H1 (cell line): ENCODE results near the gene TMEM254. TPM values are rescaled to one million over a fixed set of nuclear protein-coding genes. Genes with fewer than 3 reads are reported as not detected.

Experiments
- CTCF ChIA-PET: fragments of 300-600 bp; sonication (Branson Sonifier 250); formaldehyde crosslinking; loops from one replicate; lab custom pipeline; 2021; ENCODE audit not compliant: partially characterized antibody; lab: Charles Lee
- POLR2A ChIA-PET: fragments of 300-600 bp; sonication (Branson Sonifier 250); formaldehyde crosslinking; loops from one replicate; lab custom pipeline; 2021; ENCODE audit warnings: inconsistent platforms; ENCODE audit not compliant: partially characterized antibody; lab: Charles Lee
- DNase-seq, 2 experiments: peaks; one replicate each; pipeline versions ENCODE4 v3.0.0 to v3.0.0-alpha.2; 2010 to 2022; ENCODE audit warnings: low spot score in 2 of 2, low read depth in 1 of 2, mixed read lengths in 1 of 2
- FAIRE-seq: peaks from 2 replicates; lab custom pipeline; 2011; peaks lifted over from hg19 to GRCh38; lab: Jason Lieb, UNC
- H2AFZ ChIP-seq: 2 replicates; pipeline ENCODE4 v1.8.1; 2012; ENCODE audit warnings: low read length, inconsistent platforms
- H2AK5ac ChIP-seq: 2 replicates; pipeline ENCODE4 v1.6.1; 2013; ENCODE audit warnings: low read depth, low read length
- H2BK120ac ChIP-seq: replicated peaks from 2 replicates; pipeline ENCODE3; 2013; ENCODE audit warnings: low read depth, low read length, inconsistent platforms
- H2BK12ac ChIP-seq: 2 replicates; pipeline ENCODE4 v1.6.1; 2013; ENCODE audit warnings: low read depth, low read length
- H2BK15ac ChIP-seq: 2 replicates; pipeline ENCODE4 v1.6.1; 2013; ENCODE audit warnings: low read length
- H2BK20ac ChIP-seq: 2 replicates; pipeline ENCODE4 v1.6.1; 2013; ENCODE audit warnings: low read length
- H2BK5ac ChIP-seq: 2 replicates; pipeline ENCODE4 v1.6.1; 2013; ENCODE audit warnings: low read depth, low read length
- H3K14ac ChIP-seq: 2 replicates; pipeline ENCODE4 v1.6.1; 2013; ENCODE audit warnings: inconsistent platforms; ENCODE audit not compliant: insufficient read length
- H3K18ac ChIP-seq: 2 replicates; pipeline ENCODE4 v1.6.1; 2013; ENCODE audit warnings: low read length; ENCODE audit errors: extremely low read depth
- H3K23ac ChIP-seq: 2 replicates; pipeline ENCODE4 v1.6.1; 2013; ENCODE audit warnings: inconsistent platforms; ENCODE audit not compliant: insufficient read length
- H3K23me2 ChIP-seq: 2 replicates; pipeline ENCODE4 v1.6.1; 2013; ENCODE audit warnings: low read depth, low read length
- H3K27ac ChIP-seq: 2 replicates; pipeline ENCODE4 v1.6.1; 2011; ENCODE audit warnings: low read depth, low read length, inconsistent platforms
- H3K27me3 ChIP-seq, 4 experiments: replicated peaks in 1 of 4; 1 replicate in 1 of 4; 2 replicates in 3 of 4; pipeline versions ENCODE4 v1.6.1 to v1.8.1; 2011 to 2013; ENCODE audit warnings: low read length in 3 of 4, mild to moderate bottlenecking in 3 of 4, inconsistent platforms in 2 of 4, mixed read lengths in 2 of 4, moderate library complexity in 1 of 4; ENCODE audit not compliant: control insufficient read depth in 3 of 4, insufficient read depth in 3 of 4; ENCODE audit errors: extremely low read depth in 1 of 4
- H3K36me3 ChIP-seq, 4 experiments: 2 replicates each; pipeline versions ENCODE4 v1.6.1 to v1.8.1; 2011 to 2013; ENCODE audit warnings: mild to moderate bottlenecking in 4 of 4, low read length in 3 of 4, moderate library complexity in 2 of 4, control low read depth in 1 of 4, inconsistent platforms in 1 of 4; ENCODE audit not compliant: insufficient read depth in 4 of 4, control insufficient read depth in 2 of 4
- H3K4ac ChIP-seq: replicated peaks from 2 replicates; pipeline ENCODE3; 2013; ENCODE audit warnings: low read length, low read depth, mixed read lengths, inconsistent platforms; ENCODE audit not compliant: insufficient read length
- H3K4me1 ChIP-seq, 4 experiments: replicated peaks in 1 of 4; 1 replicate in 1 of 4; 2 replicates in 3 of 4; pipeline versions ENCODE4 v1.6.1 to v1.8.1; 2011 to 2013; ENCODE audit warnings: low read length in 3 of 4, inconsistent platforms in 2 of 4, mixed read lengths in 1 of 4; ENCODE audit not compliant: insufficient read depth in 4 of 4, control insufficient read depth in 3 of 4
- H3K4me2 ChIP-seq, 2 experiments: 2 replicates each; pipeline versions ENCODE4 v1.6.1 to v1.8.1; 2011 to 2013; ENCODE audit warnings: low read depth in 2 of 2, low read length in 2 of 2, control low read depth in 1 of 2, inconsistent platforms in 1 of 2, mild to moderate bottlenecking in 1 of 2; ENCODE audit not compliant: insufficient read depth in 1 of 2
- H3K4me3 ChIP-seq, 4 experiments: fragments of 200-600, 300-600 bp in 1 of 4; sonication (generic), shearing (Covaris generic), sonication (Bioruptor Twin) in 1 of 4; 2 replicates each; pipeline versions ENCODE4 v1.5.1 to v1.8.1; 2011 to 2016; ENCODE audit warnings: low read length in 4 of 4, low read depth in 3 of 4, control low read depth in 2 of 4, inconsistent platforms in 2 of 4, mild to moderate bottlenecking in 2 of 4, mixed read lengths in 1 of 4, moderate library complexity in 1 of 4; ENCODE audit not compliant: insufficient read depth in 2 of 4; ENCODE audit errors: extremely low read depth in 1 of 4
- H3K56ac ChIP-seq: replicated peaks from 2 replicates; pipeline ENCODE3; 2013; ENCODE audit warnings: low read depth, mild to moderate bottlenecking, mixed read lengths, low read length, inconsistent platforms; ENCODE audit not compliant: insufficient read length
- H3K79me1 ChIP-seq: 2 replicates; pipeline ENCODE4 v1.6.1; 2013; ENCODE audit warnings: low read depth, low read length, control low read depth
- H3K79me2 ChIP-seq, 2 experiments: 2 replicates each; pipeline versions ENCODE4 v1.6.1 to v1.8.1; 2012 to 2013; ENCODE audit warnings: low read length in 2 of 2, mild to moderate bottlenecking in 2 of 2, inconsistent platforms in 1 of 2; ENCODE audit not compliant: insufficient read depth in 2 of 2, control insufficient read depth in 1 of 2
- H3K9ac ChIP-seq, 4 experiments: replicated peaks in 1 of 4; 1 replicate in 1 of 4; 2 replicates in 3 of 4; pipeline versions ENCODE4 v1.6.1 to v1.8.1; 2011 to 2013; ENCODE audit warnings: low read depth in 3 of 4, low read length in 3 of 4, control low read depth in 2 of 4, mild to moderate bottlenecking in 2 of 4, moderate library complexity in 2 of 4, inconsistent platforms in 1 of 4; ENCODE audit errors: extremely low read depth in 1 of 4
- H3K9me3 ChIP-seq, 2 experiments: 2 replicates each; pipeline versions ENCODE4 v1.6.1 to v1.8.1; 2012 to 2013; ENCODE audit warnings: mild to moderate bottlenecking in 2 of 2, moderate library complexity in 2 of 2, control low read depth in 1 of 2, inconsistent platforms in 1 of 2, low read depth in 1 of 2, low read length in 1 of 2, mixed read lengths in 1 of 2; ENCODE audit not compliant: insufficient read depth in 2 of 2
- H4K20me1 ChIP-seq, 2 experiments: replicated peaks in 1 of 2; 2 replicates each; pipeline versions ENCODE3 to v1.8.1; 2011 to 2013; ENCODE audit warnings: inconsistent platforms in 2 of 2, low read length in 2 of 2, mild to moderate bottlenecking in 1 of 2; ENCODE audit not compliant: insufficient read depth in 2 of 2, control insufficient read depth in 1 of 2
- H4K5ac ChIP-seq: 2 replicates; pipeline ENCODE4 v1.6.1; 2013; ENCODE audit warnings: low read length, low read depth, mixed read lengths, inconsistent platforms; ENCODE audit not compliant: insufficient read length
- H4K8ac ChIP-seq: 2 replicates; pipeline ENCODE4 v1.8.0; 2013; ENCODE audit warnings: mild to moderate bottlenecking, moderate library complexity, low read length, inconsistent platforms; ENCODE audit not compliant: insufficient read depth; ENCODE audit errors: extremely low read depth
- H4K91ac ChIP-seq: replicated peaks from 2 replicates; pipeline ENCODE3; 2013; ENCODE audit warnings: low read length, mixed read lengths, inconsistent platforms; ENCODE audit not compliant: insufficient read length
- CEBPB ChIP-seq: IDR thresholded peaks from 2 replicates; pipeline ENCODE4 v1.6.1; 2012; ENCODE audit warnings: low read depth, low read length
- EP300 ChIP-seq, 2 experiments: IDR thresholded peaks; 1 replicate in 1 of 2; 2 replicates in 1 of 2; pipeline ENCODE4 v1.6.1; 2011 to 2012; ENCODE audit warnings: low read depth in 2 of 2, low read length in 2 of 2, mild to moderate bottlenecking in 2 of 2, borderline replicate concordance in 1 of 2, inconsistent platforms in 1 of 2, moderate library complexity in 1 of 2
- WGBS, 2 experiments: shearing (Covaris generic) in 1 of 2; methylation state at CpG; one replicate each; pipeline versions ENCODE4 v1.1.6 to v1.1.7; 2013 to 2015; ENCODE audit warnings: low lambda C conversion rate in 2 of 2, mixed read lengths in 2 of 2, inconsistent platforms in 1 of 2, low coverage in 1 of 2, missing lambda C conversion rate in 1 of 2; ENCODE audit not compliant: insufficient replicate concordance in 2 of 2, insufficient coverage in 1 of 2, insufficient read length in 1 of 2; ENCODE audit errors: extremely low coverage in 1 of 2, missing lambda C conversion rate in 1 of 2; 5-methylcytosine and 5-hydroxymethylcytosine counted together
- polyA plus RNA-seq, 7 experiments: library from polyadenylated mRNA; depleted of rRNA in 3 of 7; stranded (reverse) in 5 of 7; unstranded in 2 of 7; fragments of >200 nt in 5 of 7; fragments of 200-250 nt in 2 of 7; gene quantifications; 1 replicate in 5 of 7; 2 replicates in 1 of 7; 4 replicates in 1 of 7; pipeline versions ENCODE4 v1.2.1 to v1.2.3, GENCODE V29; 2011 to 2013; ENCODE audit warnings: missing spikeins in 2 of 7, mixed read lengths in 2 of 7
- total RNA-seq: library from RNA; stranded (reverse); fragmentation: NEBNext Ultra II Directional; extraction: Animal tissue kit (Norgen Biotek cat#: 25700); gene quantifications from 2 replicates; pipeline ENCODE4 v1.2.1, GENCODE V29; 2021

Gene TMEM254
- total and polyA plus RNA-seq, 2 of the 8 experiments (the other 6 are each of a cell fraction or from before 2014, with no cell fraction given) = 26.9 to 61.2 TPM

- Histone ChIP-seq H3K56ac (no peak overlapping the region), H3K4me2 (no peak overlapping the region), H3K23ac (no peak overlapping the region), H2BK12ac (peak overlapping the region; percentile 50; the same call in 1 of the 2 replicates), H2AK5ac (no peak overlapping the region), H2BK15ac (no peak overlapping the region), H3K18ac (no peak overlapping the region), H2BK5ac (no peak overlapping the region)
- no peak for TF ChIP-seq EP300 (IDR thresholded peaks at IDR 0.05; ENCODE audit: borderline replicate concordance in 1 of 2, low read depth in 2 of 2, low read length in 2 of 2)
- peak; percentile 63; the same call in 1 of the 2 replicates for TF ChIP-seq CEBPB
- TF ChIP-seq, all 59 proteins: peak for 1
- ChIA-PET CTCF (interaction anchor here (0.5 to 1.2 kb wide), 4 partner anchors 23 to 140 kb away, joined by 3 to 6 read pairs (median 3); no protein-coding TSS in a partner anchor), POLR2A (interaction anchor here (1.1 kb wide), 1 partner anchor 61 kb away, joined by 3 read pairs; no protein-coding TSS in a partner anchor)
- Histone ChIP-seq H4K5ac (no peak overlapping the region), H3K4me3 (no peak overlapping the region), H3K79me1 (no peaks in the 10 kb centered on the region), H3K27me3 (no peaks in the 10 kb centered on the region), H4K91ac (no peak overlapping the region), H3K4ac (no peak overlapping the region), H3K14ac (no peak overlapping the region), H2BK120ac (no peak overlapping the region), H3K4me1 (0 out of 7 replicates have a peak, but pooled peaks cover 0 to 2% (median 0%) of the 10 kb centered on the region in 4 experiments), H3K27ac (no peak overlapping the region), H3K79me2 (peaks cover 0 to 9% of the 10 kb centered on the region in 2 experiments; a peak in 2 of 4 replicates), H4K8ac (no peak overlapping the region), H4K20me1 (no peaks in the 10 kb centered on the region), H2AFZ (no peak overlapping the region), H3K36me3 (no peaks in the 10 kb centered on the region; a peak in 2 of 8 replicates), H3K9me3 (no peaks in the 10 kb centered on the region), H3K9ac (no peak overlapping the region; a peak in 1 of 7 replicates), H2BK20ac (no peak overlapping the region), H3K23me2 (peaks cover 9% of the 10 kb centered on the region)
- DNase-seq (no peak), FAIRE-seq (no peak)
- WGBS, 2 experiments = 61% methylated on average over 5 of the region's 5 CpGs; no CpG with 5 or more reads in 1 of the 2 experiments
Measured at GRCh38 chr10:80081801-80082750, 3.6 kb downstream of the TMEM254 start.
